ENCODE data around the gene DNM2.
"Not testable (repeated sequence)": the region's sequence is repeated elsewhere in the genome, so short reads cannot be mapped to it uniquely, and the experiment has no call there.

Gene DNM2

DNA sequence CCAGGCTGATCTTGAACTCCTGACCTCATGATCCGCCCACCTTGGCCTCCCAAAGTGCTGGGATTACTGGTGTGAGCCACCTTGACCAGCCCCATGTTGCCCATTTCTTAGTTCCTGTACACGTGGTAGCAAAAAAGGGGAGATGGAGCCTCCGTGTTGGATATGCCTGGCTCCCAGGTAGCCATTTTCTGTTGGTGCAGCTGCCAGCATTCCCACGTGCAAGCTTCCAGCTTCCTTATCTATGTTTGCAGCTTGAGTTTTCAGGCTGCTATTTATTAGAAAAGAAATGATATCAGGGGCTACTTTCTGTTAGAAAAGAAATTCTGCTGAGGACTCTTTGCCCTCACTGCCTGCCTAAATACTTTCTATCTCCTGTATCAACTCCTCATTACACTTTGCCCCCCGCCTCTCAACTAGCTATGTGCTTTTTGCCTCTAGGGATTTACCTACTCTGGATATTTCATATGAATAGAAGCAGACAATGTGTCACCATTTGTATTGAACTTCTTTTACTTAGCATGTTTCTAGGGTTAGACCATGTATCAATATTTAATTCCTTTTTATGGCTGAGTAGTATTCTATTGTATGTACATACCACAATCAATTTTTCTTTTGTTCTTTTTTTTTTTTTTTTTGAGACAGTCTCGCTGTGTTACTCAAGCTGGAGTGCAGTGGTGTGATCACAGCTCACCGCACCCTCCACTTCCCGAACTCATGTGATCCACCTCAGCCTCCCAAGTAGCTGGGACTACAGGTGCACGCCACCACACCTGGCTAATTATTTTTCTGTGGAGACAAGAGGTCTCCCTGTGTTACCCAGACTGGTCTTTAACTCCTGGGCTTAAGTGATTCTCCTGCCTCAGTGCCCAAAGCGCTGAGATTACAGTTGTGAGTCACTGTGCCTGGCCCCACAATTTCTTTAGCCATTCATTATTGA, 121.5 kb downstream of the DNM2 start:
- no peak for DNase-seq

DNA sequence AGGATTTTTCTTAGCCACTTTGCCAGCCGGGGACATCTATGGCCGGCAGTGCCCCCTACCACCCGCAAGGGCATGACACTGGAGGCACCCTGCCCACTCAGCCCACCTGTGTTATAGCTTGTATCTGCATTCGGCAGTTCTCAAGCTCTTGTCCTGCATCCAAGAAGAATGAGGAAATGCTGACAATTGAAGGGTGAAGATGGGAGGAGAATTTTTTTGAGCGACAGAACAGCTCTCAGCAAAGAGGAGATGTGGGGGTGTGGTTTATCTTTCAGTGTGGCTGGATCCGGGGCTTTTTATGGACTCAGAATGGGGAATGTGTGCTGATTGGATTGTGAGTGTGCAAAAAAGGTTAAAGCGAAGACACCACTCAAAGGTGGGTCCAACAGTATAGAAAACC, 124.9 kb downstream of the DNM2 start:
- no peak for DNase-seq

DNA sequence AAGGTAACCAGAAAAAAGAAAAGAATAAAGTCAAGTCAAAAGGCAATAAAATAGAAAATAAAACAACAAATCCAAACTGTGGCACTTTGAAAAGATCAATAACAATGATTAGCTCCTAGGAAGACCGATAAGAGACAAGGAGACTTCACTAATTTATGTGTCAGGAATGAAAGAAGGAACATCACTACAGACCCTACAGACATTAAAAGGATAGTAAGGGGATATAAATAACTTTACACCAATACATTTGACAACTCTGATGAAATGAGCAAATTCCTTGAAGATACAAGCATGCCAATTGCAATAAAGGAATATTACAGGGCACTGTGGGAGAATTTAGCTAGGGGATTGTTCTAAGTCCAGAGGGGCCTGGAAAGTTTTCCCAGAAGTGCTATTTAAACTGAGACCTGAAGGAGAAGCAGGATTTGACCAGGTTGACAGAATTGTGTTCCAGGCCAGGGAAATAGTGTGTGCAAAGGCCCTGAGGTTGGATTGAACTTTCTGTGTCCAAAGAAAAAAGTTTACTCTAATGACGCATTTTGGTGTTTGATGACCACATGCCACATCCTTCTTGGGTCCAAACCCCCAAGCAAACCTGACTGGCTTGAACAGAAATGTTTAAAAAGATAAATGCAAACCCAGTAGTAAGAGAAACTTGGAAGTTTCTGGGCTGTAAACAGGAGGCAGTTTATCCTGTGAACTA, 128.8 kb downstream of the DNM2 start:
- no peak for DNase-seq

DNA sequence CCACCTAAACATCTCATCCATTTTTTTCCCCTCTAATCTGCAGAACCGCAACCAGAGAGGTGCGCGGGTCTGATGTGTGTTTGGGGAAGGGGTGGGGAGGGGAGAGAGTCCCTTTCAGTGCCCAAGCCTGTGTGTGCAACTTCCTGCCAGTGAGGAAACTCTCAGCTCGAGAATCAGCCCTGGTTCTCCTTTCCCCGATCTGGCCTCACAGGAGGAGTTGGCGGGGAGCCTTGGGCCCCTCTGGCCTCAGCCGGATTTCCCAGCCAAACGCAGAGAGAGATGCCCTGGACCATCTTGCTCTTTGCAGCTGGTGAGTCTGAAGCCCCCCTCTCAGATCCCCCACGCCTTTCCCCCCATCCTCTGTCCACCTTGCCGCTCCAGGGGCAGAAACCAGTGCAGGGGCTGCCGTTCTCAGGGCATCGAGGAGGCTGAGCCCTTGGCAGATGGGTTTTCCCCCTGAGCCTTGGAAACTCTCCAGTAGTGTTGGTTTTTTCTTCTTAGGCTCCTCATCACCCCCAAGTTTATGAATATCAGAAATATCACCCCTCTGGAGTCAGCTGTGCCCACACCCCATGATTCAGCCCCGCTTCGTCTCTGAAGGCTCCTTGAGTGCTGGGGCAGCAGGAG, 130.5 kb downstream of the DNM2 start, which contains the start of gene C19orf38:
C19orf38 (plus strand) TSS at position 186 of the 627 bp plus-strand sequence; CDS start at position 280, 94 bp downstream.
- DNase-seq: no peak

DNA sequence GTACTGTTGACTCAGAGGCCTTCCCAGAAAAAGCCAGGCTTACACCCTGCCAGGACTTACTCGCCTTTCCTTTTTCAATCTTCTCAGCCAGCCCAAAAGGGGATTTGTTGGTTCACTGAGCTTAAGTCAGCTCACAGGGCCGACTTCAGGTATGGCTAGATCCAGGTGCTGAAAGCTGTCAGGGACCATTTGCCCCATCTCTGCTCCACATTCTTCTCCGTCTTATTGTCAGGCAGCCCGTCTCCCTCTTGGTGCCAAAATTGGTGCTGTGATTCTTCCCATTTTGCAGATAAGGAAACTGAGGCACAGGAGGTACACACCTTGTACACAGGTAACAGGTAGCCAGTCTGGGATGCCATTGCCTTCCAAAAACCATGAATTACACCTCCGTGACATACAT, 132.8 kb downstream of the DNM2 start:
- no peak for DNase-seq

DNA sequence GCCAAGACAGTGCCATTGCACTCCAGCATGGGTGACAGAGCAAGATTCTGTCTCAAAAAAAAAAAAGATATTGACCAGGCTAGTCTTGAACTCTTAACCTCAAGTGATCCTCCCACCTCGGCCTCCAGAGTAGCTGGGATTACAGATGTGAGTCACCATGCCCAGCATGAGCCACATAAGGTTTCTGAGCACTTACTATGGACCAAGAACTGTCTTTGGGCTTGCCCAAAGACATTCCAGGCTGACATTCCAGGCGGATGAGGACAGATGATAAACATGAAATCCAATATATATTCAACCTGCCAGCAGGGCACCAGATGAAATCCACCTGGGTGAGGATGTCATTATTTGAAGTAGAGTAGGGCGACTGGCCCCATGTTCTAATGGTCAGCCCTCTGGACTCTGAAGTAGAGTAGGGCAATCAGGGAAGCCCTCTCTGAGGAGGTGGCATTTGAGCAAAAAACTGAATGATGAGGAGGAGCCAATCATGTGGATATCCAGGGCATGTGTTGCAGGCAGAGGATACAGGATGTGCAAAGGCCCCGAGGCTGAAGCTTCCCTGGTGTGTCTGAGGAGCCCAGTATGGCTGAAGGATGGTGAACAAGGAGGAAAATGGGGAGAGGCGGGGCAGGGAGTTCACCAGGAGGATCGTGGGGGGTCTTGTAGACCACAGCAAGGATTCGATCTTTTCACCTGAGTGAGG, 134.4 kb downstream of the DNM2 start:
- DNase-seq: no peak

DNA sequence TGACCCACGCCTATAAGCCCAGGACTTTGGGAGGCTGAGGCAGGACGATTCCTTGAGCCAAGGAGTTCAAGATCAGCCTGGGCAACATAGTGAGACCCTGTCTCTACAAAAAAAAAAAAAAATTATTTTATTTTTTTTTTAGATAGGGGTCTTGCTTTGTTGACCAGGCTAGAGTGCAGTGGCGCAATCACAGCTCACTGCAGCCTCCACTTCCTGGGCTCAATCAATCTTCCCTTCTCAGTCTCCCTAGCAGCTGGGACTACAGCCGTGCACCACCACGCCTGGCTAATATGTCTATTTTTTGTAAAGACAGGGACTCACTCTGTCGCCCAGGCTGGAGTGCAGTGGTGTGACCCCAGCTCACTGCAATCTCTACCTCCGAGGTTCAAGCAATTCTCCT, 135.1 kb downstream of the DNM2 start:
- DNase-seq: no peak

DNA sequence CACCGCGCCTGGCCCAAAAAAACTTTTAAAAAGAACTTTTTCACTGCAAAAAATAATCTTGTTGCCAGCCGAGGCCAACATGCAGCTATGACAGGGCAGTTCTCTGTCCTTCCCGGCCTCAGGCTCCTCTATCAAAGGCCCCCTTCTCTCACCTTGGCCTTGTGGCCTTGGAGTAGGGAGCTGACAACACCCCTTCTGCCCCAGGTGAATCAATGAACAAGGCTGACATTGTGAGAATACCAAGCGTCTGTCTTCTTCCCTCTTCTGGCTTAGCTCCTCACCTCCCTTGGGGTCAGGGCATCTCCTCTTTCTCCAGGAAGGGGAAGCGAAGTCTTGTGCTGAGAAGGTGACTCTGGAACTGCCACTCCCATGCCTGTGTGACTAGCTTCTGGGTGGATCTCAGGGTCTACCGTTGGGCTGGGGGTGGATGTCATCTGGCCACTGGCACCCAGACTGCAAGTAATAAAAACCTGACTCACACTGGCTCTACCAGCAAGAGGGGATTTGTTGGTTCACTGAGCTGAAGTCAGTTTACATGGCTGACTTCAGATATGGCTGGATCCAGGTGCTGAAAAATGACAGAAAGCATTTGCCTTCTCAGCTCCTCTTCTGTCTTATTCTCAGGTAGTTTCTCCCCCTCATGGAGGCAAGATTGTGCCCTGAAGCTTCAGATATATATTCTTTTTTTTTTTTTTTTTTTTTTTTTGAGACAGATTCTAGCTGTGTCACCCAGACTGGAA, 136.6 kb downstream of the DNM2 start:
- no peak for DNase-seq

DNA sequence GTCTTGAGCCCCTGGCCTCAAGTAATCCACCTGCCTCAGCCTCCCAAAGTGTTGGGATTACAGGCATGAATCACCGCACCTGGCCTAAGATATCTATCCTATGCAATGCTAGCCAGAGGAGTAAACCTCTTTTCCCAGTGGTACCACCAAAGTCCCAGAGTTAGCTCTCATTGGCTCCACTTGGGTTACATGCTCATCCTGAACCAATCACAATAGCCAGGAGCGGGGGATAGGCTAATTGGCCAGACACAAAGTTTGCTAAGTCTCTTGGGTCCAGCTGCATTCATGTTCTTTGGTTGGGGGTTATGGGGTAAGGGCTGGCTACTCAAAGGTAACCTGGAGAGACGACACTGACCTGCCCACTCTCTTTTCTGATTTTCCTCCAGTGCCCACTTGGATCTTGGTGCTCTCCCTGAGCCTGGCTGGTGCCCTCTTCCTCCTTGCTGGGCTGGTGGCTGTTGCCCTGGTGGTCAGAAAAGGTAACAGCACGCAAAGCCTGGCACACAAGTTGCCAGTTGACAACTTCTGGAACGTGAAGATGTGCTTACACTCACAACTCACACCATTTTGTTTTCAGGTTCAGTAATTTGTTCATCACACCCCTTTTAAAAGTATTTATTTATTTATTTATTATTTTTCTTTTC, 138.1 kb downstream of the DNM2 start:
- DNase-seq: peak in 1 of 2 donors; percentile 28

DNA sequence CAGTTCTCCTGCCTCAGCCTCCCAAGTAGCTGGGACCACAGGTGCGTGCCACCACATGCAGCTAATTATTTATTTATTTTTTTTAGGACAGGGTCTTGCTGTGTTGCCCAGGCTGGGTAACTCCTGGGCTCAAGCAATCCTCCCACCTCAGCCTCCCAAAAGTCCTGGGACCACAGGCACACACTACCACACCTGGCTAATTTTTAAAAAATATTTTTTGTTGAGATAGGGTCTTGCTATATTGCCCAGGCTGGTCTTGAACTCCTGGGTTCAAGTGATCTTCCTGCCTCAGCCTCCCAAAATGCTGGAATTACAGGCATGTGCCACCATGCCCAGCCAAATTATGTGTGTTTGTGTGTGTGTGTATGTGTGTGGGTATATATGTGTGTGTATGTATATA, 139.0 kb downstream of the DNM2 start:
- DNase-seq: not testable (repeated sequence)

DNA sequence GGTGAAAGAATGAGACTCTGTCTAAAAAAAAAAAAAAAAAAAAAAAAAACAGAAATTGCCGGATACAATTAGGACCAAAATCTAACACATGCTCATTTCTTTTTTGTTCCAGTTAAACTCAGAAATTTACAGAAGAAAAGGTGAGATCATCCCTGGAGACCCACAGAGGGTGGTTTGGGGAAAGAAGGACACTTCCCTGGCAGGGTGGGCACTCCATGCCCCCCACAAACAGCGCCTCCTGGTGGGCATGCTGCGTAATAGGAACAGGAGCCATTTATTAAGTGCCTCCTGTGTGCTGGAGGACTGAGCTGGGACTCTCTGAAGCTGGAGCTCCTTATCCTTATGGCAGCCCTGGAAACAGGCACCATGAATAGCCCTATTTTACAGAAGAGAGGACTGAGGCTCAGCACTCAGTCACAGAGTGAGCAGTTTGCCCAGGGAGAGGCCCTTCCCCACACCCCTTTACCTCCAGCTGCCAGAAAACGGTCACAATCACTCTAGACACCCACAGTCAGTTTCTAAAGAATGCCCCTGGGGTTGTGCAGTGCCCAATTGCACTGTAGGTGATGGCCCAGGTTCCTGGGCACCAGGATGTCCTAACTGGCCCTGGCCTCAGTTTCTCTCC, 140.4 kb downstream of the DNM2 start:
- DNase-seq: peak in 1 of 2 donors; percentile 40

DNA sequence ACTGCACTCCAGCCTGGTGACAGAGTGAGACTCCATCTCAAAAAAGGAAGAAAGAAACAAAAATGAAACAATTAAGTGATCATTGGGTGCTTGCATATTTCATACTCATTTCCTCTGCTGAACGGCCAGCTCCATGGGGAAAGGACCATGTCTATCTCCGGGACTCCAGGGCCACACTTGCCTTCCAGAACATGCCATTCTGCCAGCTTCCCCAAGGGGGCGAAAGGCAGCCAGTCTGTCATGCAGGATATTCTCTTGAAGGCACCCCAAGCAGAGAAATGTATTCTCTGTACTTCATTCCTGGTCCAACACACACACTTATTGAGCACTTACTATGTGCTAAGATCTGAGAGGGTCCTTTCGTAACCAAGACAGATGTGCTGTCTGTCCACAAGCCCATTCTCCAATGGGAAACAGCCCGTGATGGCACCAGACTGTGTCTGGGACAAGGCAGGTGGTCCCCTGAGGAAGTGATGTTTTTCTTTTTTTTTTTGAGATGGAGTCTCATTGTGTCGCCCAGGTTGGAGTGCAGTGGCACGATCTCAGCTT, 143.3 kb downstream of the DNM2 start:
- peak in 1 of 2 donors; percentile 32 for DNase-seq

DNA sequence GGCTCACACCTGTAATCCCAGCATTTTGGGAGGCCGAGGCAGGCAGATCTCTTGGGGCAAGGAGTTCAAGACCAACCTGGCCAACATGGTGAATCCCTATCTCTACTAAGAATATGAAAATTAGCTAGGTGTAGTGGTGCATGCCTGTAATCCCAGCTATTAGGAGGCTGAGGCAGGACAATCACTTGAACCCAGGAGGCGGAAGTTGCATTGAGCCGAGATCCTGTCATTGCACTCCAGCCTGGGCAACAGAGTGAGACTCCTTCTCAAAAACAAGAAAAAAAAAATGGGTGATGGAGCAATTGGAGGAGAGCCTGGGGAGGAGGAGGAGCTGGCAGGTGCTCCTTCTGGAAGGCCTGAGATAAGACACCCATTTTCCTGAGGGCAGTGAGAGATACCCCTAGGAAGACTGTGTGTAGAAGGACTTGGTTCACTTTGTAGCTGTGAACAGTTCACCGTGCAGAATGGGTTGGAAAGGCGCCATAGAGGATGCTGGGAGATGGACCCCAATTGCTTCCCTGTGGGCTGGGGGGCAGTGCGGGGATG, 144.8 kb downstream of the DNM2 start:
- no peak for DNase-seq

DNA sequence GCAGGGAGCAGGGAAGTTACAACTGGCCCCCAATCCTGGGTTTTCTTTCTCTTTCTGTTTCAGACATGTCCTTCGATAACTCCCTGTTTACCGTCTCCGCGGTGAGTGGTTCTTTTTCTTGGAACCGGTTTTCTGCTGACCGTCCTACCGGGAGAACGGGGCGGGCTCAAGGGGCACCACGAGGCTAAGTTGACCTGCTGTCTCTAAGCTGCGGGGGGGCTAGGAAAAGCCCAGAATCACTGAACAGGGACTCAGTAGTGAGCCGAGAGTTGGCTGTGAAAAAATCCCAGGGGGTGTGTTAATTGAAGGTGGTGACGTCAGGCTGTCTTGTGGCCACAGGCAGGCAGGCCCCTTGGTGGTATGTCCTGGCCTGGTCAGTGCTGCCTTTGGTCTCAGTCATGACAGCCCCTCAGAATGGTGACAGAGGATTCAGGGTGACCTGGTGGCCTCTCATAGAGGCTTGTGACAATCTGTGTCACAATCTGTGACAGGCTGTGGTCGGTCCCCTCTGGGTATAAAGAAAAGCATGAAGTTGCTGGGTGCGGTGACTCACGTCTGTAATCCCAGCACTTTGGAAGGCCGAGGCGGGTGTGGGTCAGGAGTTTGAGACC, 145.3 kb downstream of the DNM2 start:
- DNase-seq: no peak

DNA sequence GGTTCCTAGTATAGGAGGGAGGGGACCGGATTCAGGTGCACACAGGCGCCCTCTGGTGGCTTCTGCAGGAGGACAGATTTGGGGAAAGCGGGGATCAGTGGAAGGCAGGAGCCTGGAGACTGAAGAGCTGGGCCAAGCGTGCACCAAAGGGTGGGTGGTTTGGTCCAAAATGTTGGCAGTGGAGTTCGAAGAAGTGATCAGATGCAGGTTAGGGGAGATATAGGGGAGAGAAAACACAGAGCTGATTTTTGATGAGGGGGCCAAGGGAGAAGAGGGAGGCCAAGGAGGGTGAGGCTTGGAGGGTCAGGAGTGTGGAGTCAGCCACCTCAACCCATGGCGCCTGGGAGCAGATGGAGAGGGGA, 146.6 kb downstream of the DNM2 start:
- DNase-seq: peak; percentile 86 to 88

DNA sequence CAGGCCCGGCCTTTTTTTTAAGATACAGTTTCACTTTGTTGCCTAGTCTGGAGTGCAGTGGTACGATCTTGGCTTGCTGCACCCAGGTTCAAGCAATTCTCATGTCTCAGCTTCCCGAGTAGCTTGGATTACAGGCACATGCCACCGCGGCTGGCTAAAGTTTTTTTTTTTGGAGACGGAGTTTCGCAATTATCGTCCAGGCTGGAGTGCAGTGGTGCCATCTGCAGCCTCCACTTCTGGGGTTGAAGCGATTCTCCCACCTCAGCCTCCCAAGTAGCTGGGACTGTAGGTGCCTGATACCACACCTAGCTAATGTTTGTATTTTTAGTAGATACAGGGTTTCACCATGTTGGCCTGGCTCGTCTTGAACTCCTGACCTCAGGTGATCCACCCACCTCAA, 148.6 kb downstream of the DNM2 start:
- DNase-seq: no peak

DNA sequence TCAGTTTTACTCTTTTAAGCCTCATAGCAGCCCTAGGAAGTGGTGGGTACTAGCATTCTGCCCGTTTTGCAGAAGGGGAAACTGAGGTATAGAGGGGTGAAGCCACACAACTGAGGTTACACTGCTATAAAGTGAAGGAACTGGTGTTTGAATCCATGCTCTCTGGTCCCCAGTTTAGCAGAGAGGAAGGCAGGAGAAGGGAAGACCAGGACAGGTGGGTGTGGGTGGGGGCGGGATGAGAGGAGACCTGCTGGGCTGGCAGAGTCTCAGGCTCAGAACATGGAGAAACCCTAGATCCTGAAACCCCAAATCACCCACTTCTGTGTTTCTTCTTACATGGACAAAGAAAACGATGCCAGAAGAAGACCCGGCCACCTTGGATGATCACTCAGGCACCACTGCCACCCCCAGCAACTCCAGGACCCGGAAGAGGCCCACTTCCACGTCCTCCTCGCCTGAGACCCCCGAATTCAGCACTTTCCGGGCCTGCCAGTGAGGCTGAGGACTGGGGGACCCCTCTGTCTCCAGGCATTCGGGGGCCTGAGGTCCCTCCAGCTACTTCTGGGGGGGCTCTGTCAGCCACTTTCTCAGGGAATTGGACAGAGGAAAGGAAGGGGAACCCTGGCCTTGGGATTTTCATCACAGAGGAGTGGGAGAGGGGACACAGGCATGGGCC, 151.1 kb downstream of the DNM2 start:
- DNase-seq: no peak

DNA sequence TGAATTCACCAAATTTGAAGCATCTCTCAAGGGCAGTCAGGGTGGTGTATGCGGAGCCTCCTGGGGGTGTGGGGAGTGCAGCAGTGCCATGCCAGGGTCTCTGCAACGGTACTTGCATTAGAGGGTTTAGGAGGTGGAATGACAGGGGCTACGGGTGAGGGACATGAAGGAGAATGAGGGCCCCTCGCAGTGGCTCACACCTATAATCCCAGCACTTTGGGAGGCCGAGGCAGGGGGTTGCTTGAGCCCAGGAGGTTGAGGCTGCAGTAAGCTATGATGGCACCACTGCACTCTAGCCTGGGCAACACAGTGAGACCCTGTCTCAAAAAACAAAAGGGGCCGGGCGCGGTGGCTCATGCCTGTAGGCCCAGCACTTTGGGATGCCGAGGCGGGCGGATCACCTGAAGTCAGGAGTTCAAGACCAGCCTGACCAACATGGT, 152.0 kb downstream of the DNM2 start:
- not testable (repeated sequence) for DNase-seq

DNA sequence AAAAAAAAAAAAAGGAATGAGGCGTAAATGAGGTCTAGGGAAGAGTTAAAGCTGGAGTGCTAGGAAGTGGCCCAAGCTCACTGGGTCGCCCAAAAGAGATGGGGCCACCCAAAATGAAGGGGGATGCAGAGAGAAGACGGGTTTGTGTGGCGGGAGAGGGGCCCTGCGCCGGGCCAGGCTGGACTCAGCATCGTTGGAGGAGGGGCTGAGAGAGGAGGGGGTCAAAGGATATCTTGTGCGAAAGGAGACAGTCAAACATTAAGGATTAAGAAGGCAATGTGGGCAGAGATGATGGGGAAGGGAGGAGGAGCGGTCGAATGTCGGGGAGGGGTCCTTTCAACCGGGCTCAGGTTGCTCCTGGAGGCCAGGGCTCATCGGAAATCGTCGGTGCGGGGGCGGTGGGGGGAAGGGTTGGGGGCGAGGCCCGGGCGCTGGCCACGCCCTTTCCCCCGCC, 152.6 kb downstream of the DNM2 start:
- no peak for DNase-seq

All from stimulated activated CD4-positive, alpha-beta T cell treated with anti-CD3 and anti-CD28 coated beads, Interleukin-2, amount 100 ng/mL, for 48 hours (primary cell).